Fibroblast of peridontal ligament (primary cell): Measurements from ENCODE around the gene ASCL5.

Experiments
- DNase-seq: peaks from one replicate; pipeline ENCODE4 v3.0.0-alpha.2; 2010; ENCODE audit errors: extremely low read depth

Gene ASCL5

DNA sequence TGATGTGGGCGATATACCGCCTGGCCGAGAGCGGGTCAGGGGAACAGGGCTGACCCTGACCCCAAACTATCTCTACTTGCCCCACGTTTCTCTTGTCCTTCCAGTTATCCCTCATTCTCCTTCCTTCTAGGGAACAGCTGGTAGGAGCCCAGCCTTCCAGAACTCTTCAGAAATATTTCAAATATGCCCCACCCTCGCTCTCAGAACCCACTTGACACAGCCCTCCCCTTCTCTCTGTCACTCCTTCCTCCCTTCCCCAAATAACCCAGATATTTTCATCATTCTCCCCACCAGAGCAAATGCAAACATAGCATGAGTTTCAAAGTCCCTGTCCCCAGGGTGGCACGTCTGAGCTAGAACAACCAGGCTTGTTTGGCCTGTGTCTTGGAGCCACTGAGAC lies 15.8 kb downstream of the ASCL5 start:
- no peak for DNase-seq

DNA sequence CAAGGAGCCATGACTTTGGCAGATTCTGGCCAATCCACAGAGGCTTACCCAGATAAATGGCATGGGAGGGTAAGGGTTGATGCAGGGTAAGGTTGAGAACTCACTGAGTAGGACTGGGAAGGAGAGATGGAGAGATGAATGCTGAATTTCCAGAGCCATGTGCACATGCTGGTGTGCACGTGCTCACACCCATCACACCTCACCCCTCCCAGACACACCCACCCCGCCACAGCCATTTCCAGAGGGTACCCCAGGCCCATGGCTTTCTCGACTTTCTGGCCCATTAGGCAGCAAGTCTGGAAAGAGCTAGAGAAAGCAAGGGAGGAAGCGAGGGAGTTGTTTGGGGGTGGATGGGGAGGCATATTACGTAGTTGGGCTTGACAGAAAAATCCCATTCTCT lies 16.4 kb downstream of the ASCL5 start:
- no peak for DNase-seq

DNA sequence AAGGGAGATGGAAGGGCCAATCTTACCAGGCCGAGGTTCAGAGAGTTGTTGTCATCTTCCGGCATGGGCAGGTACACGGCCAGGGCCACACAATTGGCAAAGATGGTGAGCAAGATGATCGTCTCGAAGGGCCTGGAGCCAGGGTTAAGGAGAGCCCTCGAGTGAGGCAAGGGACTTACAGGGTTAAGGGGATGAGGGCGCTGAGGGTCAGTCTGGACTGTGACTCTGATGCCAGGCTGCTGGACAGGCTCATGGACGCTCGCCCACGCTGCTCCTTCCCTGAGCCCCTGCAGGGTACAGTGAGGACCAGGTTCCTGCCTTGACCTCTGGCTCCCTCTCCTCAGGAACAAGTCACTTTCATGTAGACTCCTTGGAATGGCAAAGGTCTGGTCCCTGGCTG lies 16.8 kb downstream of the ASCL5 start:
- no peak for DNase-seq

DNA sequence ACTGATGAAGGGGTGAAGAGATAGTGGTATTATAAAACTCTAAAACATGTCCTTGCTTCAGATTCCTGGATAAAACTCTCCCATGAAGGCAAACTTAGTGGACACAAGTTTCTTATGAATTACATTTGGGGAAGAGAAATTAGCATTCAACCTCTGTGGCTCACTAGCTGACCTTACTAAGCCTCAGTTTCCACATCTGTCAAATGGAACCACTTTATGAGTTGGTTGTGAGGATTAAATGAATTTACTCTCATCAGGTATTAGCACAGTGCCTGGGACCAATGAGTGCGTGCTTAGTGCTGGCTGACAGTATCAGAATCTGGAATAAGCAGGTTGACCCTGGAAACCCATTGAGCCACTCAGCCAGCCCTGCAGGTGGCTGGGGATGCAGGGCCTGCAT lies 17.3 kb downstream of the ASCL5 start:
- DNase-seq = no peak

DNA sequence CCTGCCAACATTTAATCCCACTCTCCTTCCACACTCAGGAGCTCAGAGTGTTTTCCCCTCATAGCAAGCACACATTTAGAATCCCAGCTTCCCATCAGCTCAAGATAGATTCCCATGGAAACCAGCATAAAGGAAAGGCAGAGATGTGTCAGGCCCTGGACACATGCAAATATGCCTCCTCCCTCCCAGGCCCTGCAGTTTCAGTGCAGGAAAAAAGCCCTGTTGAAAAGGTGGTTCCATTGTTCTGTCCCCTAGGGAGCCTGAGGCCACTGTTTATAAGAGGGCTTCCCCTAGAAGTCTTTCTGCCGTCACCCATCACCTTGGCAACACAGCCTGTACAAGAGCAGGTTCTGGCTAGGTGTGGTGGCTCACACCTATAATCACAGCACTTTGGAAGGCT lies 18.4 kb downstream of the ASCL5 start:
- no peak for DNase-seq

DNA sequence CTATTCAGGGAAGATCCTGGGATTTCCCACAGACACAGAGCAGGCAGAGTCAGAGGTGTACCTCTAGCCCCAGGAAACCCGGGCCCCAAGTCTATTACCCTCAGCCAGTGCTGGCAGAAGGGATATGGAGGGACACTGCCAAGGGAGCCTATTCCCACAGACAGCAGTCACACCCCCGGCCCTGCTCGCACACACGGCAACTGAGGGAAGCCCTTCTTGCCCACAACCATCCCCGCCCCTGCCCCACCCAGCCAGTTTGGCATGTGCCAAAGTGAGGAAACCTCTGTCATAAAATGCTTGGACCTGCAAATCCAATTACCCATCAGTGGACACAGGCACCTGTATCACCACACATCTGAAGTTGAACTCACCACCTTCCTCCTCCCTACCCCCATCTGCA lies 21.3 kb downstream of the ASCL5 start:
- DNase-seq = no peak

DNA sequence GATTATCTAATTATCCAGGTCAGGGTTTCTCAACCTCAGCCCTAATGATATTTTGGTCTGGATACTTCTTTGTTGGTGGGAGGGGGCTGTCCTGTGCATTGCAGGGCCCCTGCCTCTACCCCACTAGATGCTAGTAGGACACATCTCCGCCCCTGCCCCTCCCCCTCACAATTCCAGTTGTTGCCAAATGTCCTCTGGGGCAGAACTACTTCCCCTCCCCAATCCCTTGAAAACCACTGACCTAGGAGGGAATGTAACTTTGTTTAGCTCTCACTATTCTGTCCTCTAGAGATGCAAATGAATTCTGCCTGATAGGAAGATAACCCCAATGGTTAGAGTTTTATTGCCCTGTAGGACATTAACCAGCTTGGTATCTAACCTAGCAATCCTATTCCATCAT lies 22.8 kb downstream of the ASCL5 start:
- DNase-seq = no peak

DNA sequence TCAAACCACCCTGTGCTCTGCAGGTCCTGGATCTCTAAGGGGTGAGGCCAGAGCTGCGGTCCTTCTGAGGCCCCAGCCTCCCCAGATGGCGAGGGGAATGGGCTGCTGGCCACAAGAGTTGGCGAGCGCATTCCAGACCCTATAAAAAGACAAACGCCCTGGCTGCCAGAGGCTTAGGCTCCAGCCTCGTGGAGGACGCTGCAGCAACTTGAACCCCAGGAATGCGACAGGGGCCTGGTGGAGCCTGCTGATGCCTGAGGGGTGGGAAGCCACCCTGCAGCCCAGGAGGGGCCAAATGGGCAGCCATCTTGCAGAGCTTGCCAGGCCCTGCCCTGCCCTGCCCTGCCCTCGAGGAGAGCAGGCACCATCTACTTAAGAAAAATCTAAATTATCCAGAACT lies 23.3 kb downstream of the ASCL5 start:
- DNase-seq = no peak

DNA sequence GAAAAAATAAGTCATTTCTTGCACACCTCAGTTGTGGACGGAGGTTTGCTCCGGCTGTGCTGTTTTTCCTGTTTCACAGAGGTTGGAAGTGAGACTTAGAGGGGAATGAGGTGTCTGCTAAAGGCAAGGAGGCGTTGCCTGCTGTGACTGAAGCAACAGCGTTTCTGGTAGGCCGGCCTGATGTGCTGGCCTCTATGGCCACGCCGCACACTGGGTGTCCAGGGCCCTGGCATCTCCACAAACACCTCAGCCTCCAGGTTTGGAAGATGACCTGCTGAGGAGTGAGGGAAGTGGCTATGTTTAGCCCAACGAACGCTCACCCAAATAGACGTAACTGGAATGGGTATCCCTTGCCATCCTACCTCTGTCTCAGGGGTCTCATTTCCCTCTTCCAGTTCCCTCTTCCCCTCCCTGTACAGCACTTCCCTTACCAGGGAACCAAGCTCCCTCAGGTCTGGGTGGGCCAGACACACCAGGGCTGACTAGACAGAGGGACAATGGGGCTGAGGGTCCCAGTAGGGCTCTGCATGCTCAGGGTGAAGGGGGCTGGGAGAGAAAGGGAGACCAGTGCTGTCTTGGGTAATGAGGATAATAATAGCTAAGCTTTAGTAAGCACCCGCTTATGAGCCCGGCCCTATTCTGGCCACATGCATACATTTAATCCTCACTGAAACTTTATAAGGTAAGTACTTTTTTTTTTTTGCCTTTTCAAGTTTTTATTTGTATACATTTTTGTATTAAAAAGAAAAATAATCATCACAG lies 26.6 kb downstream of the ASCL5 start:
- no peak for DNase-seq

DNA sequence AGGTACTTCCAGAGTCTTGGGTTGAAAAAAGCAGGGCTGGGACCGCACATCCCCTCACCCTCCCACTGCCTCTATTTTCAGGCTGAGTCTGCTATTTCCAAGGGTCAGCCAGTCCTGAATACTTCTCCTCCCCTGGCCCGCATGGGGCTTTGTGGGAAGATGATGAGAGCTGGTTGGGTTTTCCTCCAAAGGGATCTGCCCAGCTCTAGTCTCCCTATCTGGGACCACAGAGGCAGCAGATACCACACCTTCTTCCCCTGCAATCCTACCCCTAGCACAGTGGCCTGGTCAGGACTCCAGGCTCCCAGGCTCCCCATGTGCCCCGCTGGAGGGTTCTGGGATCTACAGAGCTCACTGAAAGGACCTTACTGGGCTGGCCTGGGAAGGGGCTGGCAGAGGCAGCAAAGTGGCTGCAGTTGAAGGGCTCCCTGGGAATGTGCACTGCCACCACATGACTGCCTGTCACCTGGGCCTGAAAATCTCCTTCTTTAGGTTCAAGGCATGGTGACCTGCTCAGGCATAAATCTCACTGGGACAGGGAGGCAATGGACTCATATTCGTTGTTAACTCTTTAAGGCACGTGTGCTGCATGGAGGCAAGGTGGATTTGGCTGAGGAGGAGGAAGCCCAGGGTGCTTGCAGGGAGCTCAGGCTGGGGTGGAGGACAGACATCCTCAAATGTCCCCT lies 27.8 kb downstream of the ASCL5 start:
- no peak for DNase-seq

DNA sequence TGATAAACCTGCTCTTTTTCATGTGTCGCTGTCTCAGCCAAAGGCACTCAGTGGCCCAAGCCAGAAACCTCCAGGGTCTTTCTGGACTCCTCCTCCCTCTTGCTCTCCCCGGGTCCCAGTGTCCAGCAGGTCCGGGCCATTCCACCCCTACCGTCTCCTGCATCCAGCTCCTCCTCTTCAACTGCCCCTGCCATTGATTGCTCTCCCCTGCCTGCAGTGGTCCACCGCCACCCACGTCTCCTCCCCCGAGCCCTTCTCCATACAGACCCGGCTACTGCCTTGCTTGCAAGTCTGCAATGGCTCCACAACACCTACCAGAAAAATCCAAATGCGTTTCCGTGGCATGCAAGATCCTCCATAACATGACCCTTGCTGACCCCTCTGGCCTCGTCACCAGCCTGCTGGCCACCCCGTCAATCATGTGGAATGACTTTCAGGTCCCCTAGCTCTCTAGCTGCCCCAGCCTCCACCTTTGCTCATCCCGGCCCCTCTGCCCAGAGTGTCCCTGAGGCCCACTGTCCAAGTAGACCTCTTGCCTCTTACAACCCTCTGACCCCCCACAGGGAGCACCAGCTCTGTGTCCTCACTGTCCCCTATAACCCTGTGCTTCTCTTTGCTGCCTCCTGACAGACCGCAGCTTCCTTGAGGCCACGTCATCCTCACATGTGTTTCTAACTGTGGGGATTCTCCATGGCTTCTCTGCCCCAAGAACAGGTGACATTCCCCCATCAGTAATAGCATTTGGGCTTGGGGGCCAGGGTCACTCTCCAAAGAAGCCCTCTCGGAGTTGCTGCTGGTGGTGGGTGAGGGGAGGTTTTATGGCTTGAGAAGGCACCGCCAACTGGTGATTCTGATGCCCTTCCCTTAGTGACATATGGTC lies 29.8 kb downstream of the ASCL5 start:
- DNase-seq = no peak

DNA sequence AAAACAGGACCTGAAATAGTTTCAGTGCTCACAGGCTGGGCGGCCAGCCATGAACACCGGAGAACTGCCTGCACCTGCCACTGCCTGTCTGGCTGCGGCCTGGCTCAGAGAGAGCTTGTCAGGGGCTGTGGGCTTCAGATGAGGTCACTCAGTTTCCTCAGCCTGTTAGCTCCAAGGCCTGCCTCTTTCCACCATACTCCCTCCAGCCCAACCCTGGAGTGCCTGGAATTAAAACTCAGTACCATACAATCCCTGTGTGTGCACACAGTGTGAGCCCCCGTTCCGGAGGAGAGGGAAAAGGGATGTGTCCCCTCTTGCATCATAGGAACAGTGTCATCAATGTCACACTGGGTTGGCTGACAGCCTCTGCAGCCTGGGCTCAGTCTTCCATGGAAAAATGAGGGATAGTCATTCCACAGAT lies 30.9 kb downstream of the ASCL5 start:
- DNase-seq = no peak

DNA sequence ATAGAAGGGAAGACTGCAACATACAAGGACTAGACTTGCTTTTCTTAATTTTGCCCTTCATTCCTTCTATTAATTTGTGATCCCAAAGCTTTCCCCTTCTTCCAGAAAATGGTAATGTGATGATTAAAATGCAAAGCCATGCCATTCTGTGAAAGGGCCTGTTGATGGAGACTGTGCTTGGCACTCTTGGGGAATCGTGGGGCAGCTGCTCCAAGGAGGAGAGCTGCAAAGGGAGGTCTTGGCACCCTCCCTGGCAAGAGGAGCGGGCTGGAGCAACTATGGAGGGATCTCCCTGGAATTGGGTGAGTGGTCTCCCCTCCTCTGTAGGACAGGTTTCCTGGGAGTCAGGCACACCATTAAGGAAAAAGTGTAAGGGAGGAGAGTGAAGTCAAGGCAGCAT lies 31.4 kb downstream of the ASCL5 start:
- no peak for DNase-seq

DNA sequence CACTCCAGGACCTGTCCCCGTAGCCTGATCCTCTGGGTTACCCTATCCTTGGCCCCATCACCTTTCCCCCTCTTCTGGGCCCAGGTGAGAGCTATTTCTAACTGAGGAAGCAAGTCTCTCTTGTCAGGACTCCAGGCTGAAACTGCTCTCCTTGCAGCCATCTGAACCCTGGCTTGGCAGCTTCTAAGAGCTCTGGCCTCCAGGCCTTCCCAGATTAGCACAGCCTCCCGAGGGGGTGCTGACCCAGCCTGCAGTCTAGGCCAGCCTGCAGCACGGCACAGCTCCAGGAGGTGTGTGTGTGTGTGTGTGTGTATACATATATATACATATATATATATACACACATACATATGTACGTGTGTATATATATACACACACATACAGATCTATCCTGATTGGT lies 32.2 kb downstream of the ASCL5 start:
- no peak for DNase-seq

DNA sequence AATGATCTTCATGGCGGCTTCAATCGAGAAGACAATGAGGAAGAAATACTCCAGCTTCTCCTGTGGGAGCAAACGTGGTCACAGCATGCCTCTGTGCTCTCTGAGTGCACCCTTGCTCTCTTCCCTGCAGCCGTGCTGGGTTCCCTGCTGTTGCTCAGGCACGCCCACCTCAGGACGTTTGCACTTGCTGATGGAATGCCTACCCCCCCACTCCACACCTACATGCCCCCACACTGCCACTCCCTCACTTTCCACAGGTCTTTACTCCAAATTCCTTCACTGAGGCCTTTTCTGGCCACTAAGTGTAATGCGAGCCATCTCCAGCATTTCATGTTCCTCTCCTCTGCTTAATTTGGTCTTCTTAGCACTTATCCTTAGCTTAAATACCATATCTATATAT lies 33.0 kb downstream of the ASCL5 start:
- no peak for DNase-seq

DNA sequence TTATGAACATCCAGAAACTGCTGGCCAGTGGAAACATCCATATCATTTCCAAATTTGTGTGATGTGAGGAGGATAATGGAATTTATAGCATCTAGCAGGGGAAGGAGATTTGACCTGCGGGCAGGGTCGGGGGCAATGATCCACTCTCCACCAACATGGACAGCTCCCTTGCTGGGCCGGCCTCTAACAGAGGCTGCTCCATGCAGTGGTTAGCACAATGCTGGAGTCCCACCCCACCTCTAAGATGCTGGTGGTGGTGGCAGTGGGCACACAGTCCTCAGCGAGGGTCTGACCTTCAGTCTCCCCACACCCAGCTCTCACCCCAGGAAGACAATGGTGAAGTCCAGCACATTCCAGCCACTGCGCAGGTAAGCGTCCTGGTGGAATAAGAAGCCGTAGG lies 33.4 kb downstream of the ASCL5 start:
- DNase-seq = no peak

DNA sequence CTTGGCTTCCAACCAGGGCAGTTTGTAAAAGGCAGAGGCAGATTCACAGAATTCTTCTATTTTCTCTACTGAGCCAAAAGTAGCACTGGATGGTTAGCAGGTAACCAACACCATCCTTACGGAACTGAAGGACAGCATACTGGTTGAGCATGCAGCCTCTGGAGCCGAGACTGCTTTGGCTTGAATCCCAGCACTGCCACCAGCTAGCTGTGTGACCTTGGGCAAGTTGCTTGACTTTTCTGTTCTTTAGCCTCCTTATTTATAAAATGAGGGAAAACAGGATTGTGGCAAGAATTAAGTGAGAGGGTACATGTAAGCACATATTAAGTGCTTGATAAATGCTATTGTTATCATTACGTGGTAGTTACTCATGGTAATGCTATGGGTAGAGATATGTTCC lies 34.2 kb downstream of the ASCL5 start:
- no peak for DNase-seq

DNA sequence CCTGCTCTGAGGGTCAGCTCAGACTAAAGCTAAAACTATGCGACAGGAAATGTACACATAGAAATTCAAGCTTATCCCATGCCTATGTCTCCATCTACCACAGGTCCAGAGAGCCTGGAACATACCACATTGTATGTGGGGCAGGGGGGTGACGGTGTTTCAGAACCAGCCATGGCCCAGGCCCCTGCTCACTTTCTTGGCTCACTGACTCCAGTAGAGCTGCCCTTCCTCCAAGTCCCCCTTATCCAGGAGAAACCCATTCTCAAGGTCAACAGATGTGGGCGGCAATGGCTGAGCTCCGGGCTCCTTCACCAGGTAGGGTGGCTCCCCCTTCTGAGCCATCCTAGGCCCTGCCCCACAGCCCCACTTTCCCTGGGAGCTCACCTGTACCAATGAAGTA lies 35.7 kb downstream of the ASCL5 start:
- DNase-seq = no peak

DNA sequence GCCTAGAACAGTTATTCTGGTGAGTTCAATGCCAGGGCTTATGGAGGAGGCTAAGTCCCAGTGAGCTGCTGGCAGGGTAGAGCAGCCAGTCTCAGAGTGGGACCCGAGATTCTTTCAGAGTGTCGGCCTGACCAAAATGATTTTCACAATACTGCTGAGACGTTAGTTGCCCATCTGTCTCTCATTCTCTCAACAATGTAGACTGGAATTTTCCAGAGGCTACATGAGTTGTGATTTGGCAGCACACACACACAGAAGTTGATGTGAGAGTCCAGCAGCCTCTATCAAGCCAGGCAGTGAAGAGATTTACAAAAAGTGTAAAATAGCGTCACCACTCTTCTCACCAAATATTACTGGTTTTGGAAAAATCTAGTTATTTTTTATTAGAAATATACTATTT lies 36.4 kb downstream of the ASCL5 start:
- DNase-seq = peak; percentile 14

DNA sequence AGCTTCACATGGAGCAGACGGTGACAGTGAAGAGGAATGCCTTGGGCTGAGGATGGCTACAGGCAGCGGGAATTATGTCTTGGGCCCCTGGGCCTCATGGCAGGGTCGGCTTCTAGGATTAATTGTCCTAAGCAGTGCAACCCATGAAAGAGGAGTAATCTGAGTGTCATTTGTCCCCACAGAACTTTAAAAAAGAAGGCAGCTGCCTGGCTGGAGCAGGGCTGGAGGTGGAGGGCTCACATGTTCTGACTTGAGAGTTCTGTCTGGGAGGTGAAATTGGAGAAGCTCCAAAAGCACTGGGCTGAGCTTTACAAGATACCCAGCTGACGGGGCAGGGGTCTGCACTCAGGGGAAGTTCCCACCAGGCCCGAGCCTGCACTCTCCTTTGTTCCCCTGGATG lies 37.4 kb downstream of the ASCL5 start:
- DNase-seq = no peak

DNA sequence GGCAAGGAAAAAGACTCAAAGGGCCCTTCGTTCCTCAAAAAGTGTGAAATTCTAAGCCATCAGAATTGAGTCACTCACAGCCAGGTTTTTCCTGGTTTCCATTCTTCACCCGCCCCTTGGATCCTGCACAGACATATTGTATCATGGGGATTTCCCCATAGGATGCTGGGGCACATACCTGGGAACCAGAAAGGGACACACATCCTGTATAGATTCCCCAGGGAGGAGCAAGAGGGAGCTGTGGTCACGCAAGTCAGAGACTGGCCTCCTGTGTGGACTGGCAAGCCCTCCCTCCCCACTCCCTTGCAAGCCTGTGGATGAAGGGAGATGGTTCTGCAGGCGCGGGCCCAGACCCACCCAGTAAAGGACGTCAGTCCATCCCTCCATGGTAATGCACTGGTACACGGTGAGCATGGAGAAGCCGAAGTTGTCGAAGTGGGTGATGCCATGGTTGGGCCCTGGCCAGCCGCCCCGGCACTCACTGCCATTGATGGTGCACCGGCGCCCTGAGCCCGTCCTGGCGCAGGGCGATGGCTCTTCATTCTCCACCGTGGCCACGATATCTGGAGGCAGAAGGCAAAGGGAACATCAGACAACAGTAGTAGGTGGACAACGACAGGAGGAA lies 38.0 kb downstream of the ASCL5 start:
- no peak for DNase-seq

DNA sequence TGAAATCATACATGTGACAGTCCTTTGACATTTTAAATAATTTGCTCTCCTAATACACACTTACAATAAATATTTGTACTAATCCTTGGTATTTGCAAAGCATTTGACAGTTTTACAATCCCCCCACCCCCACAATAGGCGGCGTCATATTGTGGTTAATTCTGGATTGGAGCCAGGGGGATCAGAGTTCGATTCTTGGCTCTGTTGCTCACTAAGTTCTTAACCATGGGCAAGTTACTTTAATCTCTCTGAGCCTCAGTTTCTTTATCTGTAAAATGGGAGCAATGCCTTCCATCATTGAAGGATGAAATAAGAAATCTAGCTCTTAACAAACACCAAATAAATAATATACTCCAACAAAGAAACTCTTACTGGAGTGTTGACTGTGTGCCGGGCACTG lies 38.6 kb downstream of the ASCL5 start:
- no peak for DNase-seq
